Upper lobe of left lung (tissue), 4 donors: Measurements from ENCODE around the gene MBP.

ENCODE experiments used
- EP300 ChIP-seq, 4 donors: sonication (generic); formaldehyde crosslinking; IDR thresholded peaks; one replicate each; pipeline ENCODE4 v1.5.1; 2017; ENCODE audit warnings: antibody characterized with exemption in 4 of 4, control low read depth in 2 of 4
- POLR2A ChIP-seq, 4 donors: fragments of 450-650 bp; IDR thresholded peaks; one replicate each; pipeline ENCODE4 v1.5.1; 2016 to 2017; ENCODE audit warnings: antibody characterized with exemption in 4 of 4, mild to moderate bottlenecking in 2 of 4
- POLR2AphosphoS5 ChIP-seq, 2 donors: sonication (generic); formaldehyde crosslinking; IDR thresholded peaks; one replicate each; pipeline ENCODE4 v1.5.1; 2017; ENCODE audit warnings: antibody characterized with exemption in 2 of 2
- TF ChIP-seq, protein P1 (sequence below), 6 experiments: fragments of 450-650 bp in 4 of 6; fragments of 200-600 bp in 2 of 6; sonication (generic) in 2 of 6; IDR thresholded peaks; one replicate each; pipeline ENCODE4 v1.5.1; 2016 to 2019; ENCODE audit warnings: antibody characterized with exemption in 6 of 6

DNA sequence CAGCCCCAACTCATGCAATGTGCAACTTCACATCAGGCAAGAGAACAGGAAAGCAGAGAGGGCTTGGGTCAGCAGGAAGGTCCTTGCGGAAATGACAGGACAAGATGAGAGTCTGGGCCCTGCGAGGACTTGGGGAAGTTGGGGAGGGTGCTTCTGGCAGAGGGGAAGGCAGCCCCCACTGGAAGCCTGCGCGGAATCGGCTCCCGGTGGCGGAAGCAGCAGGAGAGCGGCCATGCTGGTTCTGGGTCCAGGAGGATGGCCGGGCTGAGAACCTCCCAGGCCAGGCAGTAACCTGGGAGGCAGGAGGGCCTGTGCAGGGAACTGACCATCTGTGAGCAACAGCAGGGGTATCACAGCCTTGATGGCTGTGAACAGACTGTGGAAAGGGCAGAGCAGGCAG, 112.9 kb downstream of the MBP start:
- TF ChIP-seq POLR2A (IDR thresholded peaks at IDR 0.05) (no peak), POLR2AphosphoS5 (IDR thresholded peaks at IDR 0.05) (no peak), EP300 (IDR thresholded peaks at IDR 0.05) (no peak)
- TF ChIP-seq, protein P1, sequence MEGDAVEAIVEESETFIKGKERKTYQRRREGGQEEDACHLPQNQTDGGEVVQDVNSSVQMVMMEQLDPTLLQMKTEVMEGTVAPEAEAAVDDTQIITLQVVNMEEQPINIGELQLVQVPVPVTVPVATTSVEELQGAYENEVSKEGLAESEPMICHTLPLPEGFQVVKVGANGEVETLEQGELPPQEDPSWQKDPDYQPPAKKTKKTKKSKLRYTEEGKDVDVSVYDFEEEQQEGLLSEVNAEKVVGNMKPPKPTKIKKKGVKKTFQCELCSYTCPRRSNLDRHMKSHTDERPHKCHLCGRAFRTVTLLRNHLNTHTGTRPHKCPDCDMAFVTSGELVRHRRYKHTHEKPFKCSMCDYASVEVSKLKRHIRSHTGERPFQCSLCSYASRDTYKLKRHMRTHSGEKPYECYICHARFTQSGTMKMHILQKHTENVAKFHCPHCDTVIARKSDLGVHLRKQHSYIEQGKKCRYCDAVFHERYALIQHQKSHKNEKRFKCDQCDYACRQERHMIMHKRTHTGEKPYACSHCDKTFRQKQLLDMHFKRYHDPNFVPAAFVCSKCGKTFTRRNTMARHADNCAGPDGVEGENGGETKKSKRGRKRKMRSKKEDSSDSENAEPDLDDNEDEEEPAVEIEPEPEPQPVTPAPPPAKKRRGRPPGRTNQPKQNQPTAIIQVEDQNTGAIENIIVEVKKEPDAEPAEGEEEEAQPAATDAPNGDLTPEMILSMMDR (IDR thresholded peaks at IDR 0.05): no peak
